ENCODE measurements around the gene ONECUT3. TPM values are rescaled to one million over a fixed set of nuclear protein-coding genes. Genes with fewer than 3 reads are reported as not detected.

Gene ONECUT3
- total RNA-seq, 2 experiments from 2014 or later, result not detected

DNA sequence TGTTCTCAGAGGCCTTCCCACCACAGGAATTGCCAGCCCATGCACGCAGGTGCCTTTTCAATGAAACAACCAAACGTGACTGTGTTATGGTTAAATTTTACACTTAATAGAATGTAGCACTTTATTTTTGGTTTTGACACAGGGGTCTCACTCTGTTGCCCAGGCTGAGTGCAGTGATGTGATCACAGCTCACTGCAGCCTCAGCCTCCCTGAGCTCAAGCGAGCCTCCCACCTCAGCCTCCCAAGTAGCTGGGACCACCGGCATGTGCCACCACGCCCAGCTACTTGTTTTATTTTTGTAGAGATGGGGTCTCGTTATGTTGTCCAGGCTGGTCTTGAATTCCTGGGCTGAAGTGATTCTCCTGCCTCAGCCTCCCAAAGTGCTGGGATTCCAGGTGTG is 51.6 kb downstream of the ONECUT3 start:
- TF ChIP-seq, protein P1, sequence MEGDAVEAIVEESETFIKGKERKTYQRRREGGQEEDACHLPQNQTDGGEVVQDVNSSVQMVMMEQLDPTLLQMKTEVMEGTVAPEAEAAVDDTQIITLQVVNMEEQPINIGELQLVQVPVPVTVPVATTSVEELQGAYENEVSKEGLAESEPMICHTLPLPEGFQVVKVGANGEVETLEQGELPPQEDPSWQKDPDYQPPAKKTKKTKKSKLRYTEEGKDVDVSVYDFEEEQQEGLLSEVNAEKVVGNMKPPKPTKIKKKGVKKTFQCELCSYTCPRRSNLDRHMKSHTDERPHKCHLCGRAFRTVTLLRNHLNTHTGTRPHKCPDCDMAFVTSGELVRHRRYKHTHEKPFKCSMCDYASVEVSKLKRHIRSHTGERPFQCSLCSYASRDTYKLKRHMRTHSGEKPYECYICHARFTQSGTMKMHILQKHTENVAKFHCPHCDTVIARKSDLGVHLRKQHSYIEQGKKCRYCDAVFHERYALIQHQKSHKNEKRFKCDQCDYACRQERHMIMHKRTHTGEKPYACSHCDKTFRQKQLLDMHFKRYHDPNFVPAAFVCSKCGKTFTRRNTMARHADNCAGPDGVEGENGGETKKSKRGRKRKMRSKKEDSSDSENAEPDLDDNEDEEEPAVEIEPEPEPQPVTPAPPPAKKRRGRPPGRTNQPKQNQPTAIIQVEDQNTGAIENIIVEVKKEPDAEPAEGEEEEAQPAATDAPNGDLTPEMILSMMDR (conservative IDR thresholded peaks at IDR 0.05; ENCODE audit: low read length), result no peak
- no peak for TF ChIP-seq EZH2phosphoT487 (IDR thresholded peaks at IDR 0.05; ENCODE audit: borderline replicate concordance, low read depth, low read length)
- POLR2A ChIA-PET, result no interaction called here
- Histone ChIP-seq H4K20me1 (ENCODE audit: insufficient read depth, low read length) (no peaks in the 10 kb centered on the region), H2AFZ (ENCODE audit: low read length) (no peak overlapping the region), H3K79me2 (ENCODE audit: insufficient read depth, low read depth, low read length) (no peaks in the 10 kb centered on the region), H3K9me3 (ENCODE audit: low read length) (no peaks in the 10 kb centered on the region), H3K4me3 (ENCODE audit: low read depth, low read length, poor library complexity, severe bottlenecking) (no peak overlapping the region), H3K27ac (ENCODE audit: low read depth, low read length, poor library complexity, severe bottlenecking) (no peak overlapping the region), H3K4me2 (ENCODE audit: low read length) (no peak overlapping the region), H3K36me3 (ENCODE audit: insufficient read depth, low read length) (no peaks in the 10 kb centered on the region), H3K9me2 (ENCODE audit: insufficient read depth, low read length) (no peaks in the 10 kb centered on the region), H3K4me1 (ENCODE audit: insufficient read depth, low read length, poor library complexity, severe bottlenecking) (no peaks in the 10 kb centered on the region)
- CTCF ChIA-PET (ENCODE audit: unreplicated experiment), result no interaction called here
- intact Hi-C loops (cut with micrococcal nuclease; ENCODE audit: unreplicated experiment), result no loop called here
- no peak for DNase-seq (ENCODE audit: low spot score)
- BruUV-seq (replicated peaks), result no TSS peak

DNA sequence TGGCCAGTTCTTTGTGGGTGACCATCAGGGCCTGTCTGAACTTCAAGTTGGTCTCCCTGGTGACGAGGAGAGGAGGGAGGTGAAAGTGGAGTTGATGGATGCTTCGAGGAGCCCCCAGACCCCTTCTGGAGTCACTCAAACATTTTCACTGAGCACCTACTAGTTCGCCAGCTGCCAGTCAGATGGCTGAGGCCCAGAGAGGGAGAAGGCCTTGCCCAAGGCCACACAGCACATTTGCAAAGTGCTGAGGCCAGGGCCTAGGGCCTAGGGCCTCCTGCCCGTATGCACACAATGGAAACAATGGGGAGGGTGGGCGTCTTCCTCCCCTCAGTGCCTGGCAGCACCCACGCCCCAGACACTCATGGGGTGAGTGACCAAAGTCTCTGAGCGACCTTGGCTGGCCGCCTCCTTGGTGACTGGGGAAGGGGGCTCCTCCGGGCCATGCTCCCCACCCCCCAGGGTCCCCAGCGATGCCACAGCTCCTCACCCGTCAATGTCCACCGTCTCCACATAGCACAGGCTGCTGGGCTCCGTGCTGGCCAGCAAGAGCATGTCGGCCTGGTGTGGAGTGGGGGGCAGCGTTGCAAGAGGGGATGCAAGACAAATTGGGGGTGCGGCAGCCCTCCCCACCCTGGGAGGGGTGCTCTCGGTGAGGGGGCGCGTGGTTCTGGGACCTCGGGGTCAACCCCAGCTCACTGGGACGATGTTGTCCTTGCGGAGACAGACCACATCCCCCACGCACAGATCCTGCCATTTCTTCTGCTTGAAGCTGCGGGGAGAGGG is 52.3 kb downstream of the ONECUT3 start:
- intact Hi-C loops (cut with micrococcal nuclease; ENCODE audit: unreplicated experiment), result no loop called here
- no peaks in the 10 kb centered on the region for H3K9me2 ChIP-seq (ENCODE audit: insufficient read depth, low read length)
- no peak overlapping the region for H2AFZ ChIP-seq (ENCODE audit: low read length)
- ChIA-PET CTCF (ENCODE audit: unreplicated experiment) (no interaction called here), POLR2A (no interaction called here)
- no peaks in the 10 kb centered on the region for H3K9me3 ChIP-seq (ENCODE audit: low read length)
- no peaks in the 10 kb centered on the region for H3K4me1 ChIP-seq (ENCODE audit: insufficient read depth, low read length, poor library complexity, severe bottlenecking)
- H3K4me3 ChIP-seq (ENCODE audit: low read depth, low read length, poor library complexity, severe bottlenecking), result no peak overlapping the region
- H3K4me2 ChIP-seq (ENCODE audit: low read length), result no peak overlapping the region
- no peak for DNase-seq (ENCODE audit: low spot score)
- TF ChIP-seq EZH2phosphoT487 (IDR thresholded peaks at IDR 0.05; ENCODE audit: borderline replicate concordance, low read depth, low read length), result no peak
- BruUV-seq (replicated peaks), result no TSS peak
- no peaks in the 10 kb centered on the region for H3K79me2 ChIP-seq (ENCODE audit: insufficient read depth, low read depth, low read length)
- no peak overlapping the region for H3K27ac ChIP-seq (ENCODE audit: low read depth, low read length, poor library complexity, severe bottlenecking)
- H3K36me3 ChIP-seq (ENCODE audit: insufficient read depth, low read length), result no peaks in the 10 kb centered on the region
- H4K20me1 ChIP-seq (ENCODE audit: insufficient read depth, low read length), result no peaks in the 10 kb centered on the region

DNA sequence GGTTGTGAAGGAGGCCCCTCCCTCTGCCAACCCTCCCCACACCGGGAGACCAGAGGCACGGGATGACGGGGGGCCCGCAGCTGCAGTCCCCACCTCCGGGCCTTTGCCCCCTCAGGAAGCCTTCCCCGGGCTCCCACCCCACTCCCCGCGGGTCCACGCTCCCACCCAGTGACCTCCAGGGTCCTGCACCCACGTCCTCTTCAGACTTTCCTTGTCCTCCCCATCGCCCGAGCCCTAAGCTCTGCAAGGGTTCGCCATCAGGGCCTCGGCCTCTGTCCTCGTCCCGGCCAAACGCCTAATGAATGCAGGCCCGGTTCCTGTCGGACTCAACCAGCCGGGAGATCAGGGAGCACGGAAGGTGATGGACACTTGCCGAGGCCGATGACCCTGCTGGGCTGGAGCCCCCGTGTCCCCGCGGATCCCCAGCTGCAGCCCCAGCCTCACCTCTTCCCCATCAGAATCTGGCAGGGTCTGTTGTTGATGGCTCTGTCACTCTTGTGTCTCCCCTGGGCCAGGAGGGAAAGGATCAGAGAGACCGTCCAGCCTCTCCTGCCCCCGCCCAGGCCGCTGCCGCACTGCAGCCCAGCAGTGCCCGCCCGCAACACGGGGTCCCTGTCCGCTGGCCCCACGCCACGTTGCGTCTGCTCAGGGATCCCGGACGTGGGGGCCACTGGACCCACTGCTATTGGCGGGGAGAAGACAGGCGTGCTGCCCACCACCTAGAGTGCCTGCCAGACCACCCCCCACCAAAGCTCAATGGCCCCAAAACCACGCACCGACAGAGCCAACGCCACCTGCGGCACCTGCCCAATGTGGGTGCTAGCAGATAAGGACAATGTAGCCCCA is 53.1 kb downstream of the ONECUT3 start:
- intact Hi-C loops (cut with micrococcal nuclease; ENCODE audit: unreplicated experiment), result no loop called here
- CTCF ChIA-PET (ENCODE audit: unreplicated experiment), result no interaction called here
- no peaks in the 10 kb centered on the region for H3K9me2 ChIP-seq (ENCODE audit: insufficient read depth, low read length)

More for the DNA sequence above, 53.1 kb downstream of the ONECUT3 start:
- Histone ChIP-seq H3K4me3 (ENCODE audit: low read depth, low read length, poor library complexity, severe bottlenecking) (no peak overlapping the region), H2AFZ (ENCODE audit: low read length) (no peak overlapping the region), H3K9me3 (ENCODE audit: low read length) (no peaks in the 10 kb centered on the region), H3K4me2 (ENCODE audit: low read length) (no peak overlapping the region), H4K20me1 (ENCODE audit: insufficient read depth, low read length) (no peaks in the 10 kb centered on the region), H3K36me3 (ENCODE audit: insufficient read depth, low read length) (no peaks in the 10 kb centered on the region), H3K4me1 (ENCODE audit: insufficient read depth, low read length, poor library complexity, severe bottlenecking) (peaks cover 3% of the 10 kb centered on the region), H3K79me2 (ENCODE audit: insufficient read depth, low read depth, low read length) (no peaks in the 10 kb centered on the region), H3K27ac (ENCODE audit: low read depth, low read length, poor library complexity, severe bottlenecking) (no peak overlapping the region)
- no TSS peak for BruUV-seq (replicated peaks)
- POLR2A ChIA-PET, result no interaction called here
- TF ChIP-seq EZH2phosphoT487 (IDR thresholded peaks at IDR 0.05; ENCODE audit: borderline replicate concordance, low read depth, low read length), result no peak
- TF ChIP-seq, protein P1 (conservative IDR thresholded peaks at IDR 0.05; ENCODE audit: low read length), result no peak
- no peak for DNase-seq (ENCODE audit: low spot score)

Measured in OCI-LY7 (cell line).